Activated T-helper 1 cell treated with anti-CD3 and anti-CD28 coated beads, Interleukin-12 subunit alpha, Interleukin-12 subunit beta, Interleukin-2, Interleukin-4 antibody, amounts not matched to agents 30 ng/mL and 10 ng/mL and 1 ng/mL, durations not matched to agents 14 hours and 24 hours and 36 hours (primary cell): ENCODE measurements around the gene HDAC9. TPM values are rescaled to one million over a fixed set of nuclear protein-coding genes. Genes with fewer than 3 reads are reported as not detected.

Source experiments
- DNase-seq: peaks from one replicate; pipeline ENCODE4 v3.0.0; 2021; ENCODE audit warnings: low spot score
- H3K27ac Mint-ChIP-seq: one replicate; pipeline ENCODE4 v1.8.0; 2021; ENCODE audit warnings: mild to moderate bottlenecking, mixed read lengths
- H3K27me3 Mint-ChIP-seq: one replicate; pipeline ENCODE4 v1.8.0; 2022; ENCODE audit warnings: mild to moderate bottlenecking, moderate library complexity, mixed read lengths; ENCODE audit not compliant: insufficient read depth
- H3K36me3 Mint-ChIP-seq: one replicate; pipeline ENCODE4 v1.8.0; 2021; ENCODE audit warnings: low read depth, mixed read lengths
- H3K4me1 Mint-ChIP-seq: one replicate; pipeline ENCODE4 v1.8.0; 2021; ENCODE audit warnings: low read depth, mixed read lengths
- H3K4me3 Mint-ChIP-seq: one replicate; pipeline ENCODE4 v1.8.0; 2021; ENCODE audit warnings: mild to moderate bottlenecking, moderate library complexity, mixed read lengths
- H3K9me3 Mint-ChIP-seq: one replicate; pipeline ENCODE4 v1.8.0; 2021; ENCODE audit warnings: mixed read lengths
- intact Hi-C: fragments of 100-400 bp; cut with micrococcal nuclease; formaldehyde crosslinking; loops from one replicate; pipeline ENCODE4 v1.15.1; 2024
- total RNA-seq: library from RNA; stranded (reverse); gene quantifications from 2 replicates; pipeline ENCODE4 v1.2.3, GENCODE V29; 2022

Gene HDAC9
- total RNA-seq, 1 donor from 2014 or later = 0.86 TPM

DNA sequence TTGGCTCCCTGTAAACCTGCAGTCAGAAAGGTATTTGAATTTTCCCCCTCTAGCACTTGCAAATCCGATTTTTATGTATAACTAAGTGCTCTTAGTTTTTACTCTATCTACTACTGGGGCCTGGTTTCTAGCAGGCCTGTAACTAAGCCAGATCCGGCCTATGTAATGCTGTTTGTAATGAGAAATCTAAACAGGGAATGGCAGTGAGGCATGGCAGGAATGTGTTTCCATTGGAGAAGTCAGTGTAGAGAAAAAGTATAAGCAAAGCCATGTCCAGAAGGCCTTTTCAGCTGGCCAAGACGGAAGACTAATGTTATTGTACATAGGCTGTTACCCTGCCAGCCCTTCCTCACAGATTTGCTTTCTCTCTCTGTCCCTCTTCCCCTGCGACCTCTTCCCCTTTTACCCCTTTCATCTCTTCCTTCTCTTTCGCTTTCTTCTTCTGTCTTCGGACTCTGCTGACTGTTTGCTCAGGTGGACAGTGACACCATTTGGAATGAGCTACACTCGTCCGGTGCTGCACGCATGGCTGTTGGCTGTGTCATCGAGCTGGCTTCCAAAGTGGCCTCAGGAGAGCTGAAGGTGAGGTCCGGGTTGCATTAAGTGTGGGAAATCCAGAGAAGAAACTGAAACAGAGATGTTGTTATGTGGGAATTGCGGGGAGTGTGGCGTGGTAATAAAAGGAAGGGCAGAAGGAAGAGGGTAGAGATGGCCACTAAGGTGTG lies 297.5 kb downstream of the HDAC9 start:
- Mint-ChIP-seq H3K9me3 (peaks cover 6% of the 10 kb centered on the region), H3K4me1 (no peaks in the 10 kb centered on the region), H3K4me3 (no peak overlapping the region), H3K27ac (no peak overlapping the region), H3K27me3 (no peaks in the 10 kb centered on the region), H3K36me3 (no peaks in the 10 kb centered on the region)
- no peak for DNase-seq
- intact Hi-C loops = no loop called here

GRCh38 chr7:18796216-18796615 lies 300.7 kb downstream of the HDAC9 start:
- Mint-ChIP-seq H3K9me3 (no peaks in the 10 kb centered on the region), H3K27ac (no peak overlapping the region), H3K27me3 (no peaks in the 10 kb centered on the region), H3K4me3 (no peak overlapping the region), H3K36me3 (no peaks in the 10 kb centered on the region), H3K4me1 (no peaks in the 10 kb centered on the region)
- no peak for DNase-seq
- intact Hi-C loops = no loop called here

DNA sequence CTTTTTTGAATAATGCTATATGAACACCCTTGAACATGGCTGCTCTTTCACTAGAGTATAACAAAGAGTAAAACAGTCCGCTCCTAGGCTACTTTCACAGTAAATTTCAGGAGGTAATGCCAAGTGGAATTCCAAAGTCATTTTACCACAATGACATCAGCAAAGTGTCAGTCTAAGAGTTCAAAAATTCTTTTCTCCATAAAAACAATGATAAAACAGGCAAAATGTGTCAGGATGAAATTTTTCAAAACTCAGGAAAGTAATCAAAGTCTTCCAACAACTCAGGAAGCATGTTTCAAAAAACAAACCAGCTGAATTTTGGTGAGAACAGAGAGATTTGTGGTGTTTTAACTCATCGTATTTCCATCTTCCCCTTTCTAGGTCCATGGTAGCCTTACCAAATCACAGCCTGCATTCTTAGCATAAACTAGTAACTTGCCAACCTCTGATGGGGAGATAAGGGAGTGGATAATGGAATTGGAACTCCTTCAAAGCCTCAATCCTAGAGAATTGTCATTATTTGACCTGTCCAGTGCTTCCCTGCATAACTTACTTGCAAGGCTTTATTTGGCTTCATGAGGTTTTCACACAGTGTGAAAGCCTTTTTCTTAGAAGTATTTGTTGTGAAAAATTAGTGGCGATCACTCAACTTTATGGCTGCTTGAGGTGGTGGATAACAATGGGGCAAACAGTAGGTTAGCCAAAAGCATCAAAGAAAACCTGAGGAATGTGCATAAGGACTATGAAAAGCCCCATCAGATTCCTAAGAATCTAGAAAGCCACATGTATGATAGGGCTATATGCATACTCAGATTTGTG lies 302.7 kb downstream of the HDAC9 start:
- Mint-ChIP-seq H3K27me3 (no peaks in the 10 kb centered on the region), H3K9me3 (no peaks in the 10 kb centered on the region), H3K36me3 (no peaks in the 10 kb centered on the region), H3K27ac (no peak overlapping the region), H3K4me3 (no peak overlapping the region), H3K4me1 (no peaks in the 10 kb centered on the region)
- DNase-seq = no peak
- intact Hi-C loops = no loop called here

- intact Hi-C loops = no loop called here
- H3K9me3 Mint-ChIP-seq = no peaks in the 10 kb centered on the region
- H3K4me3 Mint-ChIP-seq = no peak overlapping the region
- no peaks in the 10 kb centered on the region for H3K36me3 Mint-ChIP-seq
- DNase-seq = no peak
- no peaks in the 10 kb centered on the region for H3K27me3 Mint-ChIP-seq
- H3K27ac Mint-ChIP-seq = no peak overlapping the region
- H3K4me1 Mint-ChIP-seq = no peaks in the 10 kb centered on the region
These were observed 304.4 kb downstream of the HDAC9 start for GRCh38 chr7:18799899-18800298.

GRCh38 chr7:18803923-18804322 lies 308.4 kb downstream of the HDAC9 start:
- no peaks in the 10 kb centered on the region for H3K9me3 Mint-ChIP-seq
- no peak overlapping the region for H3K27ac Mint-ChIP-seq
- no peaks in the 10 kb centered on the region for H3K36me3 Mint-ChIP-seq
- no peak for DNase-seq
- intact Hi-C loops = no loop called here
- no peaks in the 10 kb centered on the region for H3K27me3 Mint-ChIP-seq
- no peaks in the 10 kb centered on the region for H3K4me1 Mint-ChIP-seq
- no peak overlapping the region for H3K4me3 Mint-ChIP-seq

DNA sequence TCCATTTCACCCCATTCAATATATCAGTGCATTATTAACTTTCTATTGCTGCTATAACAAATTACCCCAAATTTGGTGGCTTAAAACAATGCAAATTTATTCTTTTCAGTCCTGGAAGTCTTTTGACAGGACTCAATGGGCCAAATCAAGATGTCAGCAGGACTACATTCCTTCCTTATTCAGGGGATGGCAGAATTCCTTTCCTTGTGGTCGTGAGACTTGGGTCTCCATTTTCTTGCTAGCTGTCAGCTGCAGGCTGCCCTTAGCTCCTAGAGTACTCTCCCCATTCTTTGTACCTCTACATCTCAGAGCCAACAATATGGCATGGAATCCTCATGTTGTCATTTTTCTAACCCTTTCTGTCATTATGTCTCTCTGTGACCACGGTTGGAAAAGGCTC lies 310.6 kb downstream of the HDAC9 start:
- Mint-ChIP-seq H3K4me1 (no peaks in the 10 kb centered on the region), H3K27me3 (no peaks in the 10 kb centered on the region), H3K9me3 (no peaks in the 10 kb centered on the region), H3K36me3 (no peaks in the 10 kb centered on the region), H3K27ac (no peak overlapping the region), H3K4me3 (no peak overlapping the region)
- intact Hi-C loops = no loop called here
- no peak for DNase-seq

DNA sequence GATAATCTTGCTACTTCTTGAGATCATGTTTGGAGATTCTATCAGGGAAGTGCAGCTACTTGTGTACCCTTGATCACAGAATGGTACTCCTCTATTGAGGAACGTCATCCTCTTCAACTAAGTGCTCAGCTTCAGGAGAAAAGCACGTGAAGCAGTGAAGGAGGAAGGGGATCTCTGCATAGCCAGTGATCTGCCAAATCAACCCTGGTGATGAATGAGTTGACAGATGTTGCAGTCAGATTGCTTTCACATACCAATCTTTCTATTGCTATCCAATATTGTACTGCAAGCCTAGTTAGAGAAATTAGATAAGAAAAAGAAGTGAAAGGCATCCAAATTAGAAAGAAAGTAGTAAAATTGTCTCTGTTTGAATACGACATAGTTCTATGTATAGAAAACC lies 312.5 kb downstream of the HDAC9 start:
- Mint-ChIP-seq H3K27ac (no peak overlapping the region), H3K9me3 (peaks cover 6% of the 10 kb centered on the region), H3K4me3 (no peak overlapping the region), H3K4me1 (no peaks in the 10 kb centered on the region), H3K27me3 (no peaks in the 10 kb centered on the region), H3K36me3 (no peaks in the 10 kb centered on the region)
- no peak for DNase-seq
- intact Hi-C loops = no loop called here

DNA sequence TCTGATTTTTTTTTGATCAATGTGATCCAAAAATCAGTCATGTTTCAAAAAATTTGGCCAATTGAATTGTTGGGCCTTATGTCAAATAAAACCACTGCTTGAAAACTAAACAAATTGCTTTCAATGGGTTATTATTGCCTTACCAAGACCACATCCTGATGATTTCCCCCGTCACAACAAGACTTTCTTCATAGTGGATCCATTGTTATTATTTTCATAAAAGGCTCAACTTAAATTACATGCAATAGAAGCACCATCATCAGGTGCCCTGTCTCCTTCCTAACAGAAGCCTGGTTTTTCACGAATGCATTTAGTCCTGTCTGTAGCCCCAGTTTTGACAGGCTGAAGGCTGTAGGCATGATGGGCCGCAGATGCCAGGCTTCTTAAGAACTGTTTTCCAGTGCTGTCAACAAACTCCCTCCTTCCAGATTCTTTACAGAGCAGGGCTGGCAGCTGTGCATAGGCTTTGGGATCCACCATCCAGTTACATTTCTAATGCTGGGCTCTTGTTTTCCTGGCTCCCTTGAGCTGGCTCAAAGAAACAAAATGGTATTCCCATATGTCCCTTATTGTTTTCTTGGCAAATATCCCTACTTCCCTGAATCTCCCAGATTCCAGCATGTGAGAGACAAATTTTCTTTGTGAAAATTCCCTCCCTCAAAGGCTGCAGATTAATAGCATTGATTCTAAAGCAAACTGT lies 319.9 kb downstream of the HDAC9 start:
- no peaks in the 10 kb centered on the region for H3K4me1 Mint-ChIP-seq
- H3K9me3 Mint-ChIP-seq = peaks cover 8% of the 10 kb centered on the region
- no peaks in the 10 kb centered on the region for H3K36me3 Mint-ChIP-seq

DNA sequence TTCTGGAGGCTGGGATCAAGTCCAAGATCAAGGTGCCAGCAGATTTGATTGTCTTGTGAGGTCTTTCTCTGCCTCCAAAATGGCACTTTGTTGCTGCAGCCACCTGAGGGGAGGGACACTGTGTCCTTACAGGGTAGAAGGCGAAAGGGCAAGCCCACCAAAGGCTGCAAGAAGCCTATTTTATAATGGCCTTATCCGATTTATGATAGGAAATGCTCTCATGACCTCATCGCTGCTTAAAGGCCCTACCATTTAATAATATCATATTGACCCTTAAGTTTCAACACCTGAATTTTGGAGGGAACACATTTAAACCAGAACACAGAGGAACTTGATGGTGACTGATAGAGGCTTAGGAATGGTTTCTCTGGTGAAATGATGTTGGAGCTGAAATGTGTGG lies 325.4 kb downstream of the HDAC9 start:
- Mint-ChIP-seq H3K27me3 (no peaks in the 10 kb centered on the region), H3K4me3 (no peak overlapping the region)
- DNase-seq = no peak

More for the DNA sequence above, 319.9 kb downstream of the HDAC9 start:
- DNase-seq = no peak
- Mint-ChIP-seq H3K4me3 (no peak overlapping the region), H3K27me3 (no peaks in the 10 kb centered on the region), H3K27ac (no peak overlapping the region)
- intact Hi-C loops = no loop called here

GRCh38 chr7:18821554-18821953 lies 326.0 kb downstream of the HDAC9 start:
- H3K27me3 Mint-ChIP-seq = no peaks in the 10 kb centered on the region
- no peak overlapping the region for H3K4me3 Mint-ChIP-seq
- H3K27ac Mint-ChIP-seq = no peak overlapping the region
- intact Hi-C loops = no loop called here
- DNase-seq = no peak
- H3K36me3 Mint-ChIP-seq = no peaks in the 10 kb centered on the region
- H3K4me1 Mint-ChIP-seq = no peaks in the 10 kb centered on the region
- no peaks in the 10 kb centered on the region for H3K9me3 Mint-ChIP-seq

More for the DNA sequence above, 325.4 kb downstream of the HDAC9 start:
- intact Hi-C loops = no loop called here
- H3K9me3 Mint-ChIP-seq = no peaks in the 10 kb centered on the region
- no peaks in the 10 kb centered on the region for H3K4me1 Mint-ChIP-seq
- no peaks in the 10 kb centered on the region for H3K36me3 Mint-ChIP-seq
- H3K27ac Mint-ChIP-seq = no peak overlapping the region

- DNase-seq = no peak
- Mint-ChIP-seq H3K36me3 (no peaks in the 10 kb centered on the region), H3K4me3 (no peak overlapping the region), H3K9me3 (no peaks in the 10 kb centered on the region), H3K4me1 (no peaks in the 10 kb centered on the region), H3K27ac (no peak overlapping the region), H3K27me3 (no peaks in the 10 kb centered on the region)
- intact Hi-C loops = no loop called here
These were observed 328.6 kb downstream of the HDAC9 start for GRCh38 chr7:18824157-18824556.

DNA sequence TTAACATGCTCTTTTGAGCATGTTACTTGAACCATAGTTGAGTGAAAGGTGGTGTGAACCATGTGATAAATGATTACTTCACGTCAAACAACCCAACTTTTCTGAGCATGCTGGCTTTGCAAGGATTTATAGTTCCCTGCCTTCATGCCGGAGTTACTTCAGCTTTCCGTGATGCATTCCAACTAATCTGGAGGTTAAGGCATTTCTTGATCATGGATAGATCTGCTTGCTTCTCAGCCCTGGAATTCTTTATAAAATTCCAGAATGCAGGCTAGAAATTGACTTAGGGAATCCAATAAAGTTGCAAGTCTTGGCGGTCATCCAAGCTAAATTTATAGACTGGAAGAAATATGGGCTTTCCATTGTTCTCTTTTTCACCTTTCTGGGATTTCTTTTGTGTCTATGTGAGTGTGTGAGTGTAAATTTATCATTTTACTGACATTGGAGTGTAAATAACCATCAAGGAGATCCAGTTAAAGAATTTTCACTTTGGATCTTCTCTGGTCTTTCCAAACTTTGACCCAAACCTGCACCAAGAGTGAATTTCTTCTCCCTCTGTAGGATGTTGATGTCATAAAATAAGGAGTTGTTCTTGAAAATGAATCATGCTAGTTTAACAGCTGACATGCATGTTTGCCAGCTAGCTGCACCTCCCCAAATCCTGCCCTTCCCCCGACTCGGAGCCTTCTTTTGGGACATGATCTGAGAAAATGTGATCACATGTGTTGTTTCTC lies 332.9 kb downstream of the HDAC9 start:
- Mint-ChIP-seq H3K9me3 (peaks cover 5% of the 10 kb centered on the region), H3K4me1 (peaks cover 11% of the 10 kb centered on the region), H3K36me3 (no peaks in the 10 kb centered on the region), H3K27ac (no peak overlapping the region), H3K27me3 (no peaks in the 10 kb centered on the region), H3K4me3 (no peak overlapping the region)
- no peak for DNase-seq
- intact Hi-C loops = no loop called here
